Stimulated activated CD8-positive, alpha-beta memory T cell treated with anti-CD3 and anti-CD28 coated beads, Interleukin-15, amount 100 ng/mL, for 24 hours (primary cell): ENCODE data around the gene IFI27L2.

ENCODE experiments used
- DNase-seq: peaks from one replicate; pipeline ENCODE4 v3.0.0-alpha.2; 2020; ENCODE audit warnings: low read depth

IFI27L2 gene

GRCh38 chr14:94123296-94123695, 6.1 kb downstream of the IFI27L2 start:
- DNase-seq = no peak

DNA sequence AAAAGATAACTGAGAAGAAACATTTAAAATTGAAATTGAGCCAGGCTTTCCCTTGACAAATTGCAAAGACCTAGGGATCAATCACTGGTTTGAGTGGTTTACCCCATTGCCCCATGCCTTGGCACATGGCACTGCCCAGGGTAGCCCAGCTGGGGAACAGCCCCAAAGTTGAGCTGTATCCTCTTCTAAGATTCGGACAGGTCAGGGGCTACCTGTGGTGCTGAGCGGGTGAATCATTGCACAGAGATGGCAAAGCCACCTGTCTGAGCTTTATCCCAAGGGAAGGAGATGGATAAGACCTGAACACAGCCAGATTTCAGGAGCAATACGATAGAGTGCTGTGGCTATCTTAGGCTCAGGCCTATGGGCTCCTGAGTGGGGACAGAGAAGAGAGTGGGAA, 7.0 kb downstream of the IFI27L2 start:
- DNase-seq = no peak

DNA sequence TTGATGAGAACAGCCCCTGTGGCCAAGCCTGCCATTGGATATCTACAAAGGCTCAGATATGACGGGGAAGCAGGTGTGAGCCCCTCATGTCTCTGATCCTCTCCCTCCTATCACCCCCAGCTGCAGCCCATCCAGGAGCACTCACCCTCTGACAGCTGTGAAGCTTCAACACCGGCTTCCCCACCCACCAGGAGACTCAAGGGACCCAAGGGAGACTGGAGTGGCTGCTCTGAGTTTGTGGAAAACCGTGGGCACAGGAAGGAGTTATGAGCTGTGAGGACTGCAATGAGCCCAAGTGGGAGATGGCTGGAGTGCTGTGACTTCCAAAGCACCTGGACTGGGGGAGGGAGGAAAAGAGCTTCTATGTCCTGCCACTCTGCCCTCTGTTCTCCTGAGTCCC, 7.9 kb downstream of the IFI27L2 start:
- no peak for DNase-seq

DNA sequence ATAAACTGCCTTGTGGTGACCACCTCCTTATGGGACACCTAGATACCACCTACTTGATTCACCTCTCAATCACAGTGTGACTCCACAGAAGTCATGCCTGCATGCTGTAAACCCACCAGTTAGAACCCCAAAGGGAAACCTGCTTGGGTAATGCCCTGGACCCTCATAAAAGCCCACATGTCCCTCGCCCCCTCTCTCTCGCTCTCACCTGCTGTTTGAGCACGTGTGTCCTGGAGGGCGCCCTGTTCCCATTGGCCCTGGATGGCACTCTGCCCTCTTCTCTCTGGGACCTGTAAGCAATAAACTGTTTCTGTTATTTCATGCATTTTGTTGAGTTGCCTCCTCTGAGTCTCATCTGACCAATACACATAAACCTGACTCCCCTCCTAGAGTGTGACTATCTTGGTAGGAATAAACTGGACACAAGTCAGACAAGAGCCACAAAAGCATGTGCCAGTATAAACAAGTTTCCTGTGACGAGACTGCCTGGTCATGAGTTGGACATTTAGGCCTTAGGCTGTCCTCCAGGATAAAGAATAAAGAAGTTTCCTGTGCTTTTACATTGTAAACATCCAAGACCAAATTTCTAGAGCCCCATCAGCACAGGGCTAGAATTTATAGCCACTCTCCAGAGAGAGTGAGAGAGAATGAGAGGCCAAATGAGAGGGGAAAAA, 8.6 kb downstream of the IFI27L2 start:
- DNase-seq = no peak

GRCh38 chr14:94119071-94119470, 10.3 kb downstream of the IFI27L2 start:
- no peak for DNase-seq

DNA sequence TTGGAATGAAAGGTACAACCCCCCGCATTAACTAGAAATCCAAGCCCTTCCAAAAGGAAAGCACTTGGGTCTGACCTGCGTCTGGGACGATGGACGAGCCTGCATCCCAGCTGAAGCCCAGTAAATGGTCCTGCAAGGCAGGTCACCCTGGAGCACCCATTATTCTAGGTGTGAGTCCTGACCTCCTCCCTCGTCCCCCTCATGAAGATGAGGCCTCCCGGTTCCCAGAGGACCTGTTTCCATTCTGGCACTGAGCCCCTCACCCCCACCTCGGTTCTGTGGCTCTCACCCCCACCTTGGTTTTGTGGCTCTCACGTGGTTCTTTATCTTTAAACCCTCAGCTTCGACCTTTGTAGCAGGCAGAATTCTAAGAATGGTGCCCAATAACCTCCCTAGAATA, 11.5 kb downstream of the IFI27L2 start:
- no peak for DNase-seq

GRCh38 chr14:94116701-94117100, 12.7 kb downstream of the IFI27L2 start:
- no peak for DNase-seq

GRCh38 chr14:94115631-94116030, 13.8 kb downstream of the IFI27L2 start:
- DNase-seq = no peak

- no peak for DNase-seq
Observed at GRCh38 chr14:94115058-94115591, 14.3 kb downstream of the IFI27L2 start.

DNA sequence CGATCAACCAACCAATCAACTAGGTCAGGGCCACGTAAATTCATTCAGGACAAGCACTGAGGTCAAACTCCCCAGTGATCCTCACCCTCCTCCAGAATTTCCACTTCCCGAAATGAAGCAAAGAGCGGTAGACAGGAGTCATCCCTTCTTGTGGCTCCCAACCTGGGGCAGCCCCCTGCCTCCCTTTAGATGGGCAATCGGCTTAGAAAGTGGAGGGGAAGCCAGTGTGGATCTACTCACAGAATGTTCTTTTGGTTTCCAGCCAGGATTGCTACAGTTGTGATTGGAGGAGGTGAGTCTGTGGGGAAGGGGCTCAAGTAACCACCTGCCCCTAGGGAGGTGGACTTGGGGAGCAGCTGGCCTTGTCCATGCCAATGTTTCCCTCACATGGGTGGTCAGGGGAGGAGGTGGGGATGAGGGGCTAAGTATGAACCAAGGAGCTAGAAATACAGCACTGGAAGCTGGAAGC, 14.8 kb downstream of the IFI27L2 start:
- DNase-seq = no peak

- no peak for DNase-seq
Observed at GRCh38 chr14:94113908-94114588, 15.4 kb downstream of the IFI27L2 start.

- no peak for DNase-seq
Observed at GRCh38 chr14:94113490-94113889, 15.9 kb downstream of the IFI27L2 start.

DNA sequence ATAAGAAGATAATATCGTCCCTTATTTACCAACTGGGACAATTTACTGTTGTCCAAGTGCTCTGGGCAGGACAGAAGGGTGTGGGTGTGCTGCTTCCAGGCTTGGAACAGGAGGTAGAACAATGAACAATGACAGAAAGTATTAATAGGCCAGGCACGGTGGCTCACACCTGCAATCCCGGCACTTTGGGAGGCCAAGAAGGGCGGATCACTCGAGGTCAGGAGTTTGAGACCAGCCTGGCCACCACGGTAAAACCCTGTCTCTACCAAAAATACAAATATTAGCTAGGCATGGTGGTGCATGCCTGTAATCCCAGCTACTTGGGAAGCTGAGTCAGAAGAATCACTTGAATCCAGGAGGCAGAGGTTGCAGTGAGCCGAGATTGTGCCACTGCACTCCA, 16.3 kb downstream of the IFI27L2 start:
- no peak for DNase-seq

DNA sequence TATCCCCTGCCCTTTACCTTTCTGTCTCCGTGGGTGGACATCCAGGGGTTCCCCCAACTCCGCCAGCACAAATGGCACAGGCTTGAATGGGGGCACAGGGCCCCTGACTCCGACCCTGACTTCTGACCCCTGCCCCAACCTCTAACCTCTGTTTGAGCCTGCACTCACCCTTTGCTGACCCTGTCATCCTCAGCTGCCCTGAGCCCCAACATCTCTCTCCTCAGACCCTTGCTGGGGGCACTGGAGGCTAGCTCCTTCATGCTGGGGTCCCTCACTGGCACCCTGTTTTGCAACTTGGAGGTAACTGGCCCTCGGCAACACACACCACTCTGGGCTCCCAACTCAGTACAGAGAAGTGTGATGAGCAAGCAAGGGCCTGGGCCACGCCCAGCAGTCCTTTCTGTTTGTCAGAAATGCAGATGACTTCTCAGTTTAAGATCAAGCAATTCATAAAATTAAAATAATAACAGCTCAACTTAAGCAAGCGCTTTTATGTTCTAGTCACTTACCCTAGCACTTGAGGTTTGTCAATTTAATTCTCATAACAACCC, 16.8 kb downstream of the IFI27L2 start:
- DNase-seq = no peak

DNA sequence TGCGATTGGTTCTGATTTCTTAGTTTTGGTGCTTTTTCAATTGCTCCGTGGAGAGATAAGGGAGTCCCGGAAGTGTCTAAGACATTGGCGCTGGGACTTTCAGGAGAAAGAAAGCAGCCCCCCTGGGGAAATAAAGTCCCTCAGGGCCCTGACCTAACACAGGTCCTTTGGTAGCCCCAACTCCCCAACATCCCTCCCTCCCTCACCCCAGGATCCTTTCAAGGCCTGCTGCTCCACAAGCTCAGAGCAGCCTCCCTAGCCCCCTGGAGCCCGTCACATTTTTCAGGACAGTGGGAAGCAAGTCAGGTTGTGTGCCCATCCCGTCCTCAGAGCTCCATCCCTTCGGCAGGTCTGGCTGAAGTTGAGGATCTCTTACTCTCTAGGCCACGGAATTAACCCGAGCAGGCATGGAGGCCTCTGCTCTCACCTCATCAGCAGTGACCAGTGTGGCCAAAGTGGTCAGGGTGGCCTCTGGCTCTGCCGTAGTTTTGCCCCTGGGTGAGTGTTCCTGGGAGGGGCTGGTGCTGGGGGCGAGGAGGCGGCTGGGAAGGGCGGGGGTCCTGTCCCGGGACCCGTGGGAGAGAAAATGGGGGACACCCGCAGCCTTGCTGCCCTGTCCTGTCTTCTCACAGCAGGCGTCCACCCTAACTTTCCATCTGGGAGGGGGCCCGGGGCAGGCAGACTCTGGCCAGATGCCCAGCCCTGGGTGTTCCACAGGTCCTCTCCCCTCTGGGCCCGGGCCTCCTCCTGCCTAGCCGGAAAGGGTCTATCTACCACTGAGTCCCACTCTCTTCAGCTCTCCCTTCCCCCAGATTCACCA, 17.9 kb downstream of the IFI27L2 start:
- no peak for DNase-seq

- DNase-seq = no peak
Observed at GRCh38 chr14:94110552-94111181, 18.7 kb downstream of the IFI27L2 start, which contains the start of gene IFI27. Gene IFI27 (plus strand): TSS chr14:94110736.

DNA sequence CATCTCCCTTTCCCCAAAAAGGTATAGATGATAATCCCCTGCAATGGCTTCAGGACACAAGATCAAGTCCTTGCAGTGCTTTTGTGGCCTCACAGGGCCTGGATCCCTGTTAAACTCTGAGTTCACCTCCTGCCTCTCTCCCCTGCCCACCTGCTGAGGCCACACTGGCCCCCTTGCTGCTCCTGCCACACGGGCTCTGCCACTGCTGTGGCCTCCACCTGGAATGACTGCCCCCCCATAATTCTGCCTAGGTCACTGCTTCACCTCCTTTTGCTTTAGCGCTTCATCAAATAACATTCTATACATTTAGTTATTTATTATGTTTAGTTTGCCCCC, 19.5 kb downstream of the IFI27L2 start:
- no peak for DNase-seq

DNA sequence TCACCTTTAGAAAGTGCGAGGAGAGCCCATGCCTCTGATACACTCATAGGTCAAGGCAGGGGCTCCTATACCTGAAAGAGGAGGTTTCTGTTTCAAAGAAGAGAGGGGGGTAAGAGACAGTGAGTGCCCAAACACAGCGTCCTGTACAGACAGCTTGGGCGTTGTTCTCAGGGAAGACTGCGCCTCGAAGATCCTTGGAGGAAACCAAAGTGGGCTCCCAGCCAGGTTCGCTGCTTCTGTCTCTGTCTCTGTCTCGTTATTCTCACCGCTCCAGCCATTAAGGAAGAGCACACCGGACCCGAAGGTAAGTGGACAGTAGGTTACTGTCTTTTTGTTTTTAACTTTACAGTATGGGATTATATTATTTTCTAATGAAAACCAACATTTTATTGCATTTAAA, 24.7 kb downstream of the IFI27L2 start:
- DNase-seq = no peak

GRCh38 chr14:94103554-94104150, 25.8 kb downstream of the IFI27L2 start:
- DNase-seq = no peak

DNA sequence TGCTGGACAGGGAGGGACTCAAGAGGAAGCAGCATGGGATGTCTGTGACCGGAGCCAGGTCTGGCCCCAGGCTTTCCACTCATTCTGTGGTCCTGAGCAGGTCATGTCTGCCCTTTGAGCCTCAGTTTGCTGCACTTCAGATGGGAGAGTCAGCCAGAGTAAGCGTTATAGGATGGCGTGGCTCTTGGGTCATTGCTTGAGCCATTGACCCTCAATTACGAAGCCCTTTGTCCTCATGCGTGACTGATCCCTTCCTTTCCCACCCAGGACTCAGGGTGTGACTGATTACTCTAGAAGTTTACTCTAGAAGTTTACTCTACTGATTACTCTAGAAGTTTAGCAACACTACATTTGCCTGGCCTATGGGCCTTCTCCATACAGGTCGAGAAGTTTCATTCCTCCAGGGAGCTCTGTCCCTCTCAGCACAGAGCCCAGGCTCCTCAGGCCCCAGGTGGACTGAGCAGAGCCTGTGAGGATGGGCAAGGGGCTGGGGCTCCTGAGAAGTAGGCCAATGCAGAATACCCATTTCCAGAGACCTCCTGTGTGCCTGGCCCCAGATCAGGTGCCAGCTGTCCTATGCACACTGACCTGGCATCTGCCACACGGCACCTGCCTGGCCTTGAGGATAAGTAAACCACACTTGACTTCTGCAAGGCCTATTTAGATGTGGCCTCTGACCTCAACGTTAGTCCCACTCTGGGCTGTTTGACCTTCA, 26.5 kb downstream of the IFI27L2 start:
- no peak for DNase-seq

DNA sequence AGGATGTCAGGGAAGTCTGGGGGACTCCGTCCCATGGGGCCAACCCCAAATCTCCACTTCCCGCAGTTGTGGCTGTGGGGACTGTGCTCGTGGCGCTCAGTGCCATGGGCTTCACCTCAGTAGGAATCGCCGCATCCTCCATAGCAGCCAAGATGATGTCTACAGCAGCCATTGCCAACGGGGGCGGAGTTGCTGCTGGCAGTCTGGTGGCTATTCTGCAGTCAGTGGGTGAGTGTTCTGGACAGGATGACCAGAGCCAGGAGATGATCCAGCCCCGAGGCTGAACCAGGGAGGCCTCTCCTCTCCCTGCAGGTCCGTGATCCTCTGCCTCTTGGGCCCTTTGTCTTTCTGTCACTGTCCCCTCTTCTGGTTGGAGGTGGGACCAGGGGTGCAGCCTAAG, 27.7 kb downstream of the IFI27L2 start:
- DNase-seq = no peak
